Stomach (tissue), 9 donors: ENCODE data around the gene ITPKC. TPM values are rescaled to one million over a fixed set of nuclear protein-coding genes. Genes with fewer than 3 reads are reported as not detected.
"Not testable (repeated sequence)": the region's sequence is repeated elsewhere in the genome, so short reads cannot be mapped to it uniquely, and the experiment has no call there.

Experiments used
- DNase-seq, 2 donors: peaks; one replicate each; pipeline versions ENCODE4 v3.0.0 to v3.0.0-alpha.2; 2013 to 2019
- H3K27ac ChIP-seq, 5 donors: fragments of 200-600 bp in 4 of 5; sonication (generic) in 4 of 5; one replicate each; pipeline ENCODE4 v1.5.1; 2013 to 2019; ENCODE audit warnings: mild to moderate bottlenecking in 1 of 5, moderate library complexity in 1 of 5
- H3K27me3 ChIP-seq, 3 donors: fragments of 200-600 bp; sonication (generic); one replicate each; pipeline ENCODE4 v1.5.1; 2017 to 2019; ENCODE audit warnings: mixed run types in 1 of 3
- H3K36me3 ChIP-seq, 4 donors: fragments of 200-600 bp; sonication (generic); 1 replicate in 3 of 4; 2 replicates in 1 of 4; pipeline ENCODE4 v1.5.1; 2016 to 2019
- H3K4me1 ChIP-seq, 4 donors: fragments of 200-600 bp; sonication (generic); one replicate each; pipeline ENCODE4 v1.5.1; 2016 to 2019
- H3K4me3 ChIP-seq, 4 donors: fragments of 200-600 bp; sonication (generic) in 3 of 4; one replicate each; pipeline ENCODE4 v1.5.1; 2016 to 2019; ENCODE audit warnings: mild to moderate bottlenecking in 1 of 4
- H3K9me3 ChIP-seq, 4 donors: fragments of 200-600 bp; sonication (generic); one replicate each; pipeline ENCODE4 v1.5.1; 2016 to 2019
- EP300 ChIP-seq: sonication (generic); formaldehyde crosslinking; IDR thresholded peaks from one replicate; pipeline ENCODE4 v1.6.1; 2017; ENCODE audit warnings: antibody characterized with exemption
- POLR2A ChIP-seq, 4 donors: fragments of 450-650 bp; IDR thresholded peaks; one replicate each; pipeline ENCODE4 v1.6.1; 2016; ENCODE audit warnings: antibody characterized with exemption in 4 of 4, control low read depth in 2 of 4, mild to moderate bottlenecking in 1 of 4, moderate library complexity in 1 of 4
- POLR2AphosphoS5 ChIP-seq, 3 donors: sonication (generic); formaldehyde crosslinking; IDR thresholded peaks; one replicate each; pipeline ENCODE4 v1.6.1; 2016; ENCODE audit warnings: antibody characterized with exemption in 3 of 3
- WGBS, 5 donors: extraction: QIAGEN DNeasy Blood & Tissue Kit in 3 of 5; methylation state at CpG; one replicate each; pipeline versions ENCODE4 v1.1.5 to v1.1.7; 2013 to 2018; 5-methylcytosine and 5-hydroxymethylcytosine counted together
- intact Hi-C: fragments of 100-400 bp; cut with DNase I; formaldehyde crosslinking; loops from one replicate; pipeline ENCODE4 v1.15.1; 2023; ENCODE audit warnings: low total_unique reads
- polyA plus RNA-seq, 3 donors: library from polyadenylated mRNA; stranded (reverse); fragments of 200-250 nt; gene quantifications; one replicate each; pipeline ENCODE4 v1.2.3, GENCODE V29; 2013
- total RNA-seq, 5 donors: library from RNA; depleted of rRNA; stranded (reverse); fragments of >200 nt; gene quantifications; one replicate each; pipeline versions ENCODE4 v1.1.0 to v1.2.3, GENCODE V29; 2014 to 2016
- TF ChIP-seq, protein P1 (sequence below), 7 experiments: fragments of 450-650 bp in 4 of 7; fragments of 200-600 bp in 3 of 7; sonication (generic) in 3 of 7; IDR thresholded peaks; one replicate each; pipeline ENCODE4 v1.5.1; 2016 to 2019; ENCODE audit warnings: antibody characterized with exemption in 7 of 7, control low read depth in 2 of 7, mild to moderate bottlenecking in 1 of 7
- donor health status: healthy with polysubstance abuse.
- donor health status: Bipolar disorder and iron deficiency.
- donor health status: healthy.

ITPKC gene
- total and polyA plus RNA-seq, 8 donors = 17.8 to 84.0 (median 26.9) TPM

DNA sequence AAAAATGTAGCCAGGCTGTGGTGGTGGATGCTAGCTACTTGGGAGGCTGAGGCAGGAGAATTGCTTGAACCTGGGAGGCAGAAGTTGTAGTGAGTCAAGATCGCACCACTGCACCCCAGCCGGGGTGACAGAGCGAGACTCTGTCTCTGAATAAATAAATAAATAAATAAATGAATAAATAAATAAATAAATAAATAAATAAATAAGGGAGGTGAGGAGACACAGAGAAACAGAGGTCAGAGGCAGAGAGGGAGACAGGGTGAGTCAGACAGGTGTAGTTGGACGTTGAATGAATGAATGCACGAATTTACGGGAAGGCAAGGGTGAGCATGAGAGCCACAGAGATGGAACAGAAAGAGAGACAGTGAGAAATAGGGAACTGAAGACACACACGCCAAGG, 64.2 kb downstream of the ITPKC start:
- Histone ChIP-seq H3K27ac (no peak overlapping the region), H3K4me3 (no peak overlapping the region), H3K36me3 (peaks cover 4 to 48% (median 27%) of the 10 kb centered on the region in 4 donors), H3K27me3 (no peaks in the 10 kb centered on the region), H3K4me1 (peaks cover 13 to 23% (median 19%) of the 10 kb centered on the region in 4 donors), H3K9me3 (no peaks in the 10 kb centered on the region)
- 93 to 99% (median 95%) methylated on average over 7 of the region's 7 CpGs for WGBS, 5 donors
- TF ChIP-seq, protein P1, sequence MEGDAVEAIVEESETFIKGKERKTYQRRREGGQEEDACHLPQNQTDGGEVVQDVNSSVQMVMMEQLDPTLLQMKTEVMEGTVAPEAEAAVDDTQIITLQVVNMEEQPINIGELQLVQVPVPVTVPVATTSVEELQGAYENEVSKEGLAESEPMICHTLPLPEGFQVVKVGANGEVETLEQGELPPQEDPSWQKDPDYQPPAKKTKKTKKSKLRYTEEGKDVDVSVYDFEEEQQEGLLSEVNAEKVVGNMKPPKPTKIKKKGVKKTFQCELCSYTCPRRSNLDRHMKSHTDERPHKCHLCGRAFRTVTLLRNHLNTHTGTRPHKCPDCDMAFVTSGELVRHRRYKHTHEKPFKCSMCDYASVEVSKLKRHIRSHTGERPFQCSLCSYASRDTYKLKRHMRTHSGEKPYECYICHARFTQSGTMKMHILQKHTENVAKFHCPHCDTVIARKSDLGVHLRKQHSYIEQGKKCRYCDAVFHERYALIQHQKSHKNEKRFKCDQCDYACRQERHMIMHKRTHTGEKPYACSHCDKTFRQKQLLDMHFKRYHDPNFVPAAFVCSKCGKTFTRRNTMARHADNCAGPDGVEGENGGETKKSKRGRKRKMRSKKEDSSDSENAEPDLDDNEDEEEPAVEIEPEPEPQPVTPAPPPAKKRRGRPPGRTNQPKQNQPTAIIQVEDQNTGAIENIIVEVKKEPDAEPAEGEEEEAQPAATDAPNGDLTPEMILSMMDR (IDR thresholded peaks at IDR 0.05) = no peak
- no peak for TF ChIP-seq EP300
- TF ChIP-seq POLR2AphosphoS5 (IDR thresholded peaks at IDR 0.05) = no peak
- TF ChIP-seq POLR2A (IDR thresholded peaks at IDR 0.05) = no peak
- intact Hi-C loops = no loop called here
- DNase-seq = no peak

DNA sequence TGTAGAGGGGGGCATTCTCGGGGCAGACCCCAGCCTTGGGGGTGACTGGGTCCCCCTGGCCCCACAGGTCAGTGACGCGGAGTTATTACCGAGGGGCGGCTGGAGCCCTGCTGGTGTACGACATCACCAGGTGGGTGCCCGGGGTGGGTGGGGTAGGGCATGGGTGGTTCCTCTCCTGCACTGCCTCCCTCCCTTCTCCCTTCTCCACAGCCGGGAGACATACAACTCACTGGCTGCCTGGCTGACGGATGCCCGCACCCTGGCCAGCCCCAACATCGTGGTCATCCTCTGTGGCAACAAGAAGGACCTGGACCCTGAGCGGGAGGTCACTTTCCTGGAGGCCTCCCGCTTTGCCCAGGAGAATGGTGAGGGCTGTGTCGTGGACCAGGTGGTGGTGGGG, 66.8 kb downstream of the ITPKC start:
- H3K9me3 ChIP-seq = no peaks in the 10 kb centered on the region
- TF ChIP-seq, protein P1 (IDR thresholded peaks at IDR 0.05) = no peak
- TF ChIP-seq POLR2A (IDR thresholded peaks at IDR 0.05) (no peak), POLR2AphosphoS5 (IDR thresholded peaks at IDR 0.05) (no peak), EP300 (no peak)
- peaks cover 5 to 10% (median 6%) of the 10 kb centered on the region in 4 donors for H3K4me1 ChIP-seq
- no peak overlapping the region for H3K27ac ChIP-seq
- 87 to 97% (median 95%) methylated on average over 4 to 14 of the region's 14 CpGs for WGBS, 5 donors
- H3K36me3 ChIP-seq = peaks cover 4 to 70% (median 51%) of the 10 kb centered on the region in 4 donors
- intact Hi-C loops = no loop called here
- no peaks in the 10 kb centered on the region for H3K27me3 ChIP-seq
- no peak for DNase-seq
- H3K4me3 ChIP-seq = no peak overlapping the region

DNA sequence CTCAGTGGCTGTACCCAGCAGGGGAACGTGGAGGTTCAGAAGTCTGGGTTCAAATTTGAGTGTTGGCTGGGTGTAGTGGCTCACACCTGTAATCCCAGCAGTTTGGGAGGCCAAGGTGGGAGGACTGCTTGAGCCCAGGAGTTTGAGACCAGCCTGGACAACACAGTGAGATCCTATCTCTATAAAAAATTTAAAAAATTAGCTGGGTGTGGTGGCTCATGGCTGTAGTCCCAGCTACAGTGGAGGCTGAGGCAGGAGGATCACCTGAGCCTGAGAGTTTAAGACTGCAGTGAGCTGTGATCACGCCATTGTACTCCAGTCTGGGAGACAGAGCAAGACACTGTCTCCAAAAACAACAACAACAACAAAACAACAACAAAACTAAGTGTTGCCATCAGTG, 67.2 kb downstream of the ITPKC start:
- H3K9me3 ChIP-seq, DNase-seq, H3K27me3 ChIP-seq, H3K27ac ChIP-seq, intact Hi-C loops, H3K4me1 ChIP-seq, H3K4me3 ChIP-seq: not testable (repeated sequence)
- peaks cover 4 to 74% (median 55%) of the 10 kb centered on the region in 4 donors for H3K36me3 ChIP-seq
- WGBS, 5 donors = 96 to 100% (median 97%) methylated on average over 2 of the region's 2 CpGs

DNA sequence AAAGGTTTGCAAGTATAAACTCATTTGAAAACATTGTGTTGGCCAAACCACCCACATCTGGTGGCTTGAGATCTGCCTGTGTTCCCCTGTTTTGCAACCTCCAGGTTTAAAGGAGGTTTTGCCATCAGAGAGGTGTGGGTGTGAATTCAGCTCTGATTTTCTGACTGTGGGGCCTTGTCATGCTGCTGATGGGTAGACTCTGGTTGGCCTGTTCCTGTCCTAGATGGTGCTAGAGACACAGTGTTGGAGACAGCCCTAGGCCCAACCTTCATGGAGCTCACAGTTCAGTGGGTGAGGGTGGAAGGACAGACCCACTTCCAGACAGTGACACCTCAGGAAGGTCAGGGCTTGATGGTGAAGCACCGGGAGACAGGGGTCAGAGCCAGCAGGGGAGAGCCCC, 68.6 kb downstream of the ITPKC start:
- no peaks in the 10 kb centered on the region for H3K4me1 ChIP-seq
- H3K27ac ChIP-seq = no peak overlapping the region
- intact Hi-C loops = no loop called here
- H3K36me3 ChIP-seq = peaks cover 8 to 81% (median 67%) of the 10 kb centered on the region in 4 donors
- DNase-seq = no peak
- 56 to 86% (median 79%) methylated on average over 1 of the region's 1 CpG for WGBS, 5 donors
- no peaks in the 10 kb centered on the region for H3K27me3 ChIP-seq
- H3K4me3 ChIP-seq = no peak overlapping the region
- TF ChIP-seq EP300 = no peak
- TF ChIP-seq, protein P1 (IDR thresholded peaks at IDR 0.05) = no peak
- no peak for TF ChIP-seq POLR2AphosphoS5 (IDR thresholded peaks at IDR 0.05)
- TF ChIP-seq POLR2A (IDR thresholded peaks at IDR 0.05) = no peak
- H3K9me3 ChIP-seq = no peaks in the 10 kb centered on the region

DNA sequence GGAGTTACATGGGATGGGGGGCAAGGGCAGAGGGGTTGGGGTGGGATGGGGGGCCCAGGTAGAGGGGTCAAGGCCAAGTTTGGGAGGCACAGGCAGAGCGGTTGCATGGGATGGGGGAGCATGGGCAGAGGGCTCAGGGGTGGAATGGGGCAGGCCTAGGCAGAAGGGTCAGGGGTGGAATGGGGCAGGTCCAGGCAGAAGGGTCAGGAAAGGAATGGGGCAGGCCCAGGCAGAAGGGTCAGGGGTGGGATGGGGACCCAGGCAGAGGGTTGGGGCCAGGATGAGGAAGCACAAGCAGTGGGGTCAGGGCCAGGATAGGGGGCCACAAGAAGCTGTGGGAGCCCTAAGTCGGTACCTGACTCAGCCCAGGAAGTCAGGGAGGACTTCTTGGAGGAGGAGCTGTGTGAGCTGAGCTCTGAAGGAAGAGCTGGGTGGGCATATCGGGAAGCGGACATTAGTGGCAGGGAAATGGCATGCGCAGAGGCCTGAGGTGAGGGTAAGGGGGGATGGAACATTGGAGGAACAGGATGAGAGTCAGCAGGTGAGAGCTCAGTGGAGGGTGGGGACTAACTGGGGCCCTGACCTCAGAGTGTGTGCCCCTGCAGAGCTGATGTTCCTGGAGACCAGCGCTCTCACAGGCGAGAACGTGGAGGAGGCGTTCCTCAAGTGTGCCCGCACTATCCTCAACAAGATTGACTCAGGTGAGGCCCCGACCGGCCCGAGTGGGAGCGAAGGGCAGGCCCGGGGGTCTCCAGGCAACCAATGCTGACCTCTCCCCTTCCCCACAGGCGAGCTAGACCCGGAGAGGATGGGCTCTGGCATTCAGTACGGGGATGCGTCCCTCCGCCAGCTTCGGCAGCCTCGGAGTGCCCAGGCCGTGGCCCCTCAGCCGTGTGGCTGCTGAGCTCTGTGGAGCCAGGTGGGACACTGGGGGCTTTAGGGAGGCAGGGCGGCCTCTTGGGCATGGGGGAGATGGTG, 69.4 kb downstream of the ITPKC start:
- intact Hi-C loops = no loop called here
- H3K9me3 ChIP-seq = no peaks in the 10 kb centered on the region
- no peak overlapping the region for H3K4me3 ChIP-seq
- H3K27ac ChIP-seq = no peak overlapping the region
- H3K27me3 ChIP-seq = no peaks in the 10 kb centered on the region
- DNase-seq = no peak
- no peak for TF ChIP-seq EP300
- no peak for TF ChIP-seq POLR2AphosphoS5 (IDR thresholded peaks at IDR 0.05)
- TF ChIP-seq POLR2A (IDR thresholded peaks at IDR 0.05) = no peak
- TF ChIP-seq, protein P1 (IDR thresholded peaks at IDR 0.05) = no peak
- H3K4me1 ChIP-seq = peaks cover 0 to under 1% (median 0%) of the 10 kb centered on the region in 4 donors
- 90 to 94% (median 91%) methylated on average over 23 to 25 of the region's 25 CpGs for WGBS, 5 donors
- peaks cover 8 to 87% (median 75%) of the 10 kb centered on the region in 4 donors for H3K36me3 ChIP-seq
